Gastrocnemius medialis (tissue), 4 donors: ENCODE measurements around the gene UBR3. TPM values are rescaled to one million over a fixed set of nuclear protein-coding genes. Genes with fewer than 3 reads are reported as not detected.

Experiments
- ATAC-seq, 2 donors: fragments of 150-250 bp; one replicate each; pipeline ENCODE4 v1.9.1; 2016
- DNase-seq, 2 donors: peaks; one replicate each; pipeline ENCODE4 v3.0.0-alpha.2; 2019
- H3K27ac ChIP-seq, 4 donors: fragments of 200-600 bp; sonication (generic); 1 replicate in 1 of 4; 2 replicates in 3 of 4; pipeline ENCODE4 v1.5.1; 2016 to 2018; ENCODE audit warnings: mild to moderate bottlenecking in 2 of 4, moderate library complexity in 1 of 4
- H3K27me3 ChIP-seq, 3 donors: fragments of 200-600 bp; sonication (generic) in 2 of 3; 1 replicate in 1 of 3; 2 replicates in 2 of 3; pipeline versions ENCODE4 v1.5.1 to v1.6.0; 2016 to 2019; ENCODE audit warnings: mild to moderate bottlenecking in 1 of 3, moderate library complexity in 1 of 3
- H3K36me3 ChIP-seq, 2 donors: fragments of 200-600 bp; sonication (generic) in 1 of 2; one replicate each; pipeline ENCODE4 v1.5.1; 2017 to 2018
- H3K4me1 ChIP-seq, 2 donors: fragments of 200-600 bp; sonication (generic) in 1 of 2; one replicate each; pipeline ENCODE4 v1.5.1; 2016 to 2017; ENCODE audit warnings: mild to moderate bottlenecking in 2 of 2
- H3K4me3 ChIP-seq, 4 donors: fragments of 200-600 bp; sonication (generic) in 3 of 4; 1 replicate in 1 of 4; 2 replicates in 3 of 4; pipeline ENCODE4 v1.5.1; 2016 to 2019; ENCODE audit warnings: mild to moderate bottlenecking in 2 of 4
- H3K9me3 ChIP-seq, 3 donors: fragments of 200-600 bp; sonication (generic) in 2 of 3; 1 replicate in 1 of 3; 2 replicates in 2 of 3; pipeline ENCODE4 v1.5.1; 2016 to 2019
- CTCF ChIP-seq, 5 experiments: fragments of 450-650 bp in 3 of 5; fragments of 200-600 bp in 2 of 5; sonication (generic) in 2 of 5; IDR thresholded peaks in 4 of 5; conservative IDR thresholded peaks in 1 of 5; 1 replicate in 4 of 5; 2 replicates in 1 of 5; pipeline ENCODE4 v1.5.1; 2016 to 2019; ENCODE audit warnings: antibody characterized with exemption in 5 of 5, mild to moderate bottlenecking in 3 of 5, moderate library complexity in 3 of 5
- POLR2A ChIP-seq, 2 donors: fragments of 450-650 bp; IDR thresholded peaks; one replicate each; pipeline ENCODE4 v1.6.1; 2017; ENCODE audit warnings: antibody characterized with exemption in 2 of 2, mild to moderate bottlenecking in 2 of 2, moderate library complexity in 2 of 2
- in situ Hi-C, 4 donors: fragments of 200-750 bp; cut with MboI; loops; one replicate each; pipeline versions ENCODE4 v1.15.0 to v1.8.0; 2017; ENCODE audit warnings: low sequenced_read_pairs in 4 of 4
- intact Hi-C: fragments of 100-400 bp; cut with DNase I; formaldehyde crosslinking; loops from one replicate; pipeline ENCODE4 v1.15.1; 2023; ENCODE audit warnings: low total_unique reads
- total RNA-seq, 4 donors: library from RNA; depleted of rRNA; stranded (reverse); fragments of >200 nt; gene quantifications; one replicate each; pipeline versions ENCODE4 v1.1.0 to v1.2.3, GENCODE V29; 2016

Gene UBR3
- total RNA-seq, 4 donors from 2014 or later, result 178 to 247 (median 187) TPM

GRCh38 chr2:170020777-170021176 is 193.5 kb downstream of the UBR3 start:
- Histone ChIP-seq H3K27me3 (no peaks in the 10 kb centered on the region), H3K36me3 (no peaks in the 10 kb centered on the region), H3K27ac (no peak overlapping the region), H3K4me3 (no peak overlapping the region), H3K9me3 (no peaks in the 10 kb centered on the region), H3K4me1 (peaks cover 34 to 47% of the 10 kb centered on the region in 2 donors)
- in situ Hi-C loops, result no loop called here
- DNase-seq, result no peak
- ATAC-seq, result no peak
- intact Hi-C loops, result no loop called here
- no peak for TF ChIP-seq POLR2A (IDR thresholded peaks at IDR 0.05)
- TF ChIP-seq CTCF (IDR thresholded peaks at IDR 0.05 in 4 of 5, conservative IDR thresholded peaks at IDR 0.05 in 1 of 5), result no peak

GRCh38 chr2:170022692-170023091 is 195.4 kb downstream of the UBR3 start:
- no peaks in the 10 kb centered on the region for H3K36me3 ChIP-seq
- H3K9me3 ChIP-seq, result no peaks in the 10 kb centered on the region
- peaks cover 27 to 42% of the 10 kb centered on the region in 2 donors for H3K4me1 ChIP-seq
- TF ChIP-seq POLR2A (IDR thresholded peaks at IDR 0.05) (no peak), CTCF (IDR thresholded peaks at IDR 0.05 in 4 of 5, conservative IDR thresholded peaks at IDR 0.05 in 1 of 5) (no peak)
- no peak overlapping the region for H3K4me3 ChIP-seq
- in situ Hi-C loops (no loop called here), intact Hi-C loops (no loop called here)
- no peak overlapping the region for H3K27ac ChIP-seq
- ATAC-seq (peak; percentile 71 to 83), DNase-seq (peak; percentile 4 to 30)
- no peaks in the 10 kb centered on the region for H3K27me3 ChIP-seq

- H3K4me1 ChIP-seq, result peaks cover 19 to 28% of the 10 kb centered on the region in 2 donors
- H3K36me3 ChIP-seq, result peaks cover 0 to 4% of the 10 kb centered on the region in 2 donors
- H3K4me3 ChIP-seq, result no peak overlapping the region
- DNase-seq (no peak), ATAC-seq (no peak)
- TF ChIP-seq CTCF (IDR thresholded peaks at IDR 0.05 in 4 of 5, conservative IDR thresholded peaks at IDR 0.05 in 1 of 5), result no peak
- no peak for TF ChIP-seq POLR2A (IDR thresholded peaks at IDR 0.05)
- H3K27ac ChIP-seq, result peak overlapping the region in 3 of 4 donors; percentile 3 to 49 (median 29)
- intact Hi-C loops (no loop called here), in situ Hi-C loops (no loop called here)
- no peaks in the 10 kb centered on the region for H3K9me3 ChIP-seq
- no peaks in the 10 kb centered on the region for H3K27me3 ChIP-seq
Measured at GRCh38 chr2:170024721-170025120, 197.5 kb downstream of the UBR3 start.

GRCh38 chr2:170025223-170025622 is 198.0 kb downstream of the UBR3 start:
- Histone ChIP-seq H3K4me3 (no peak overlapping the region), H3K9me3 (no peaks in the 10 kb centered on the region), H3K27ac (peak overlapping the region in 3 of 4 donors; percentile 3 to 49 (median 39)), H3K36me3 (peaks cover 0 to 9% of the 10 kb centered on the region in 2 donors), H3K27me3 (no peaks in the 10 kb centered on the region), H3K4me1 (peaks cover 19 to 28% of the 10 kb centered on the region in 2 donors)
- TF ChIP-seq CTCF (IDR thresholded peaks at IDR 0.05 in 4 of 5, conservative IDR thresholded peaks at IDR 0.05 in 1 of 5) (no peak), POLR2A (IDR thresholded peaks at IDR 0.05) (no peak)
- in situ Hi-C loops (no loop called here), intact Hi-C loops (no loop called here)
- DNase-seq (no peak), ATAC-seq (peak; percentile 70)

- in situ Hi-C loops, result no loop called here
- Histone ChIP-seq H3K27me3 (no peaks in the 10 kb centered on the region), H3K27ac (no peak overlapping the region), H3K4me1 (peaks cover 19 to 28% of the 10 kb centered on the region in 2 donors), H3K4me3 (no peak overlapping the region), H3K36me3 (peaks cover 0 to 18% of the 10 kb centered on the region in 2 donors), H3K9me3 (no peaks in the 10 kb centered on the region)
- intact Hi-C loops, result no loop called here
- TF ChIP-seq CTCF (IDR thresholded peaks at IDR 0.05 in 4 of 5, conservative IDR thresholded peaks at IDR 0.05 in 1 of 5), result no peak
- no peak for TF ChIP-seq POLR2A (IDR thresholded peaks at IDR 0.05)
- DNase-seq, result no peak
- no peak for ATAC-seq
Measured at GRCh38 chr2:170026361-170026760, 199.1 kb downstream of the UBR3 start.
